Measurements from ENCODE around the gene TRPM1.
"Not testable (repeated sequence)": the region's sequence is repeated elsewhere in the genome, so short reads cannot be mapped to it uniquely, and the experiment has no call there.

TRPM1 gene

GRCh38 chr15:31116423-31117030 lies 15.0 kb upstream of the TRPM1 start:
- DNase-seq, result no peak

DNA sequence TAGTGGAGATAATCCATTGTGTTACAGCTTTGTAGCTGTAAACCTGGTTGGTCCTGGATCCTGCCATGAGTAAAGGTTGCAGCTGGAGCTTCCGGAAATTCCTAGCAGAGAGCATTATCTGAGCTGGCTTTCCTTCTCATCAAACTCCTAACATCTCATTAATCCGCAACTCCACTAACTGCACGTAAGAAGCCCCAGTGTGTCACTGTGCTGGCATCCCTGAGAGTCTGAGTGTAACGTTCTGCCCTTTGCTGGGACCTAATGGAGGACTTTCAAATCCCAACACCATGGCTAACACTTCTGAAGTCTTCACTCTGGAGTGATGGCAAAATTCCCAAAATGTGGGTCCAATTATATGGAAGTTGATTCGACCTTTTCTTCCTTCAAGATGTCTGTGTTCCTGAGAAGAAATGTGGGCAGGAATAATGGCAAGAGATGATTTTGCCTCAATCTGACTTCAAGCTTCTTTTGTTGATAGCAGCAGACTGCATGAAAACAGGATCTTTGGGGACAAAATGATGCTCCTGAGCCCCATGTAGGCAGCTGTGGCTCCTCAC lies 9.6 kb upstream of the TRPM1 start:
- no peak for DNase-seq

- no peak for DNase-seq
Observed at GRCh38 chr15:31108836-31109235, 7.3 kb upstream of the TRPM1 start.

DNA sequence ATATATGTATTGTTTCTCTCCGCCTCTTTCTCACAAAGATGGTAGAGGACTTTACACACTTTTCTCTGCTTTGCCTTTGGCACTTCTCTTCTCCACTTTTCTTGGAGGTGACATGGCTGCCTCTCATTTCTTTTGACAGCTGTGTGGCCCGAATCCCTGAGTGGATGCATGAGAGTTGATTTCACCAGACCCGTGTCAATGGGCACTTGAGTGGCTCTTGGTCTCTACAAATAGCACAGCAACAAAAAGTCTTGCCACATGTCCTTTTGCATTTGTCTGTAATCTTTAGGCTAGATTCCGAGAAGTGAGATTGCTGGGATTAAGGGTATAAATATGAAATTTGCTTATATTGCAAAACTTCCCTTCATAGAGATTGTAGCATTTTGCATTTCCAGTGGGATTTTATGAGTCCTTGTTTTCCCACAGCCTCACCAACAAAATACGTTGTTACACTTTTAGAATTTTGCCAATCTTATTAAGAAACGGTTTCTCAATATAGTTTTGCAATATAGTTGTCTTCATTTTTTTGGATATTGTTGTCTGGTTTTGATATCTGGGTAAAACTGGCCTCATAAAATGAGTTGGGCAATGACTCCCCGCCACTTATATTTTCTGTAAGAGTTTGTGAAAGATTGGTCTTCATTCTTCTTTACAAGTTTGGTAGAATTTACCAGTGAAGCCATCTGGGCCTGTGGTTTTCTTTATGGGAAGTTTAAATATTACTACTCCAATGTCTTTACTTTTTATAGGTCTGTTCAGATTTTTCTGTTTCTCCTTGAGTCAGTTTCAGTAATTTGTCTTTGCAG lies 5.2 kb upstream of the TRPM1 start:
- no peak for DNase-seq

GRCh38 chr15:31104003-31104402 lies 2.5 kb upstream of the TRPM1 start:
- DNase-seq, result no peak

DNA sequence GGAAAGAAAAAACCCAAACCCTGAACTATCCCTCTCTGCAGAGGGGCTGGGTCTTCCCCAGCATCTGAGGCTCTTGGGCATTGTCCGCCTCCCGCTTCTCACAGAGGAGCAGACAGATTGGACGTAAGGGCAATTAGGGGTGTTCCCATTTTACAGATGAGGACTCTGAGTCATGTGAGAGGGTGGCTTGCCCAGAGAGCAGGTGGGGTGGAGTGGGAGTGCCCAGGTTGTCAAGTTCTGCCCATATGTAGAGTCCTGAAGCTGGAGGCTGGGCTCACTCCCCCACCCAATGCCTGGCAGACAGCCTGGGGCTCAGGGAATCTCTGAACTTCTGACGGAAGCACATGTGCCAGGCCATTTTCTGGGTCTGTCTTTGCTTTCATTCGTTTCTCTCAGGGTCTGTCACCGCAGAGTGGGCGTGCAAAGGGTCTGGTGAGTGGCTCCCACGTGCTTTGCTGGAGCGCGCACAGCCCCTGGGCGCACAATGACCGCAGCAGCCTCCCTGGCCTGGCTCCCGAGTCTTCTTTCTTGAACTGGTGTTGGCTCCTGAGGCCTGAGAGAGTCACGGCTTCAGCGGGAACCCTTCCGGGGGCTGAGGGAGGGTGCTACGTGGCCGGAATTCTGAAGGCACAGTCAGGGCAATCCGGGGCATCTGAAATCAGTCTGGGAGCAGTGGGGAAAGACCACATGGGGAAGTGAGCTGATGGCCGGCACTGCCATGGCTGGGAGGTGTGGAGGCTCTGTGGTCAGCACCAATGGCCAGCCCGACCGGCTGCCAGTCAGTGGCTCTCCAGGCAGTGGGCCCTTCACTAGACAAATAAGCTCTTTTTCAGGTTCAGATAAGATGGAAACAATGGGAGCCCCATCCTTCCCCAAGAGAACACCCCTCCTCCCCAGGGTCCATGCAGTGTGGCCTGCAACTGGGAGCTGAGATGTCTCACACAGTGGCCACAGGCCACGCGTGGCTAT lies 1.1 kb upstream of the TRPM1 start:
- DNase-seq, result no peak

DNA sequence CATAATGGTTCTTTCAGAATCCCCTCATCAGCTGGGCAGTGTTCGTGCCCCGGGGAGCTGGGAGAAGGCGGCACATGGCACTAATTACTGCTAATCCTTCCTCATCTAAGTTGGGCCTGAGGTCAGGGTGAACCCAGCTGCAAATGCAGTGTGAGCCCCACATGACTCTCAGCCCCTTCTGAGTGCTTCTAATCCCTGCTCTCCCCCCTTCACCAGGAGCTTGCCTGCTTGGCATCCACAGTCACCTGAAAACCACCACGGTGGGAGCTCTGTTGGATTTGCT lies 455 bp upstream of the TRPM1 start:
- DNase-seq, result no peak

DNA sequence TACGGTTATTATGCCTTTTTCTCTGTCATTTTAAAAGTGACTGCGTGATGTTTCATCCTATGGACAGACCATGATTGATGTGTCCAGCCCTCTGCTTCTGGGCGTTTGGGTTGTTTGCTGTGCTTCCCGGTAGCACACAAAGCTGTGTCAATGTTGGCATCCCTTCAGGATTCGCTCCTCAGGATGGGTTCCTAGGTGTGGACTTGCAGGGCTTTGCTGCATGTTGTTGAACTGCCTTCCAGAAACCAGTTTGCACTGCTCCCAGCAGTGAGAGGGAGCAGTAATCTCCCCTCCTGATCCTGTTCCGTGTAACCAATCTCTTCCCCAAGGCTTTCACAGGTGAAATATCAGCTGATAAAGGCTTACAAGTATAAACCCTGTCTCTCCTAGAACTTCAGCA lies 787 bp downstream of the TRPM1 start:
- DNase-seq, result no peak

- DNase-seq, result no peak
Observed at GRCh38 chr15:31098953-31099740, 2.4 kb downstream of the TRPM1 start.

DNA sequence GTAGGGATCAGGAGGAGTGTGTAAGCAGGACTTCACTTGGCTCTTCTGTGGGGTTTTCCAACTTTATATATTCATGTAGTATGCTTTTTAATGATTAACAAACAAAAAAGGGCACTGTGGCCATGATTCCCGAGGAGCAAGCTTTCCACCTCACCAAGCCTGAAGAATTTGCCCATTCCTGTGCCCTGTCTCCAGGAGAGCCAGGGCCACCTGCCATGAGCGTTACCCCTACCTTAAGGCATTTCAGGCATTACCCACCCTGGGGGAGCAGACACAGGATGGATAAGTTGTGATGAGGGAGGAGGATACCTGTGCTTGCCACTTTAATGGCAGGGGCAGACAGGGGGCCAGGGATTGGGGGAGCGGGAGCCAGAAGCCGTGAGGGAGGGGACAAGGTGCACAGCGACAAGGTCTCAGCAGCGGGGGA lies 3.0 kb downstream of the TRPM1 start:
- no peak for DNase-seq

- no peak for DNase-seq
Observed at GRCh38 chr15:31096563-31096962, 5.0 kb downstream of the TRPM1 start.

DNA sequence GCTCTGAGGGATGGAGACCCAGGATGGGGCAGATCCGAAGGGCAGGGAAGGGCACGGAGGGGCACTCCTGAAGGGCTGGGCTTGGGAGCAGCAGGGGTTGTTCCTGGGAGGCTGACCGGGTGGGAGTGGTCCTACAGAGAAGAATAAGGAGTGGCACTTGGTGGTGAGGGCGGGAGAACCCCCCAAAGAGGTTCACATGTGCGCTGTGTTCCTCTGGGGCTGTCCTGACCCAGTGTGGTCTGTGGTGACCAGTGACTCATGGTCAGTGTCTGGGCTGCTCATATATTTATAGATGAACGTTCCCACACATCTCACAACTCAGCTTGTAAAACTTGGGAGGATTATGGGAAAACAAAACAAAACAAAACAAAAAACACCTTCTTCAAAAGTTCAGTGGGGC lies 10.0 kb downstream of the TRPM1 start:
- DNase-seq, result no peak

DNA sequence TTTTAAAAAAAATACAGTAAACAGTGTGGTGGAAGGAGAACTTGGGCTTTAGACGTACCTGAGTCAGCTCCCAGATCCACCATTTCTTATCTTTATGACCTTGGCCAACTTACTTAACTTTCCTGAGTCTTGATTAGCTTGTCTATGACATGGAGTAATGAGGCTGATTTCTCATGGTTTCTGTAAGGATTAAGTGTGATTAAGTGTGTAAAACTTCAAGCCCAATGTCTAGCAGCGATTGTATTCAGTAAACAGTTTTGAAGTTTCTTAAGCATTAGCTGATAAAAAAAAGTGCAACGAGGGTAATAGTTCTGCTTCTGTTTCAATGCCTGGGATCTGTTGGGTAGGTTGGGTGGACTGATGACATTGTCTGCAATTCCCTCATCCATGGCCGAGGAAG lies 10.8 kb downstream of the TRPM1 start:
- no peak for DNase-seq

- DNase-seq, result no peak
Observed at GRCh38 chr15:31089368-31090047, 12.0 kb downstream of the TRPM1 start.

- DNase-seq, result no peak
Observed at GRCh38 chr15:31088672-31089367, 12.7 kb downstream of the TRPM1 start.

- not testable (repeated sequence) for DNase-seq
Observed at GRCh38 chr15:31088041-31088440, 13.5 kb downstream of the TRPM1 start.

- DNase-seq, result no peak
Observed at GRCh38 chr15:31086344-31086743, 15.2 kb downstream of the TRPM1 start.

DNA sequence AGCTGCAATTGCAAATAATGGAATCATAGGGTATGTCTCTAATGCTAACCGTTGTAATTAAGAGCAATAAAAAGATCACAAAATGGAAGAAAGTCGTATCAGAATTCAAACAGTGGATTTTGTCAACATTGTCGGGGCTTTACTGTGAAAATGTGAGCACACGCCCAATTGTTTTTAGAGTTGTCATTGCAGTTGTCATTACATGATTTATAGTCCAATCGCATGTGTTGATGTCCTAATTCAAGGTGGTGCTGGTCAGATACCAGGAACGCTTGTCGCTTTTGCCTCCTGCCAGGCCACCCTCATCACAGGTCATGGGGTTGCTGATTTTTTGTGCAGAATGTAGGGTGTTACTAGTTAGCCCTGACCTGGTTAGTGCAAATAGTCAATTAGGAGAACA lies 16.2 kb downstream of the TRPM1 start:
- DNase-seq, result no peak

- no peak for DNase-seq
Observed at GRCh38 chr15:31084176-31084575, 17.3 kb downstream of the TRPM1 start.

DNA sequence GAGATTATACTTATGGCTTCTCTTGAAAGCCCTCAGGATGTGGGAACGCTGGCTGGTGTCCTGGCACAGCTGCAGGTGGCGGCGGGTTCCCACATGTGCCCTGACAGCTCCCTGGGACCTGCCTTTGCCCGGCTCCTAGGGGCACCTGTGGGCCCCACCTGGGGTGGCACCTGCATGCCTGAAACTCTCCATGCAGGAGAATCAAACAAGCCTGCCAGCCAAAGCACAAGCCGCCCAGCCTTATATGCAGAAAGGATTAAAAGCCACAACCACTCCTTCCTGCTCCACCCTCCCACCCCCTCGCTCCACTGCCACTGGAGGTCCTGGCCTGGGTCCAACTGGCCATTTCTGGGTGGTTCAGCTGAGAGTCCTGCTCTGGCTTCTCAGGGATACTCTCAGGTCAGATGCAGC lies 18.1 kb downstream of the TRPM1 start:
- no peak for DNase-seq

GRCh38 chr15:31082771-31083369 lies 18.7 kb downstream of the TRPM1 start:
- DNase-seq, result no peak

Data from activated effector memory CD4-positive, alpha-beta T cell treated with Interleukin-2 at 50 U/mL for 16 hours (primary cell).